Thyroid gland (tissue), 4 donors: Measurements from ENCODE around the gene ERP44. TPM values are rescaled to one million over a fixed set of nuclear protein-coding genes. Genes with fewer than 3 reads are reported as not detected.
"Not testable (repeated sequence)": the region's sequence is repeated elsewhere in the genome, so short reads cannot be mapped to it uniquely, and the experiment has no call there.

Experiments used
- DNase-seq, 2 donors: peaks; one replicate each; pipeline ENCODE4 v3.0.0-alpha.2; 2019
- H3K27ac ChIP-seq, 3 donors: fragments of 200-600 bp; sonication (generic); 1 replicate in 2 of 3; 2 replicates in 1 of 3; pipeline ENCODE4 v1.5.1; 2016 to 2019; ENCODE audit warnings: mild to moderate bottlenecking in 1 of 3, moderate library complexity in 1 of 3
- H3K27me3 ChIP-seq: fragments of 200-600 bp; sonication (generic); one replicate; pipeline ENCODE4 v1.5.1; 2019
- H3K36me3 ChIP-seq, 2 donors: fragments of 200-600 bp; sonication (generic); one replicate each; pipeline ENCODE4 v1.5.1; 2016 to 2019
- H3K4me1 ChIP-seq, 2 donors: fragments of 200-600 bp; sonication (generic); one replicate each; pipeline ENCODE4 v1.5.1; 2017 to 2019
- H3K4me3 ChIP-seq, 3 donors: fragments of 200-600 bp; sonication (generic); replicated peaks in 1 of 3; 1 replicate in 2 of 3; 2 replicates in 1 of 3; pipeline ENCODE4 v1.5.1; 2016; ENCODE audit warnings: mild to moderate bottlenecking in 1 of 3
- H3K9me3 ChIP-seq: fragments of 200-600 bp; sonication (generic); one replicate; pipeline ENCODE4 v1.5.1; 2017
- POLR2A ChIP-seq, 2 donors: fragments of 450-650 bp; IDR thresholded peaks; one replicate each; pipeline ENCODE4 v1.6.1; 2017; ENCODE audit warnings: antibody characterized with exemption in 2 of 2, mild to moderate bottlenecking in 2 of 2, moderate library complexity in 1 of 2
- WGBS, 2 donors: methylation state at CpG; one replicate each; pipeline ENCODE4 v1.1.5; 2017; 5-methylcytosine and 5-hydroxymethylcytosine counted together
- intact Hi-C: fragments of 100-400 bp; cut with DNase I; formaldehyde crosslinking; loops from one replicate; pipeline ENCODE4 v1.15.1; 2023
- total RNA-seq, 4 donors: library from RNA; depleted of rRNA; stranded (reverse); fragments of >200 nt; gene quantifications; one replicate each; pipeline ENCODE4 v1.2.3, GENCODE V29; 2016
- TF ChIP-seq, protein P1 (sequence below), 6 experiments: fragments of 200-600 bp in 3 of 6; fragments of 450-650 bp in 3 of 6; sonication (generic) in 3 of 6; IDR thresholded peaks; one replicate each; pipeline ENCODE4 v1.5.1; 2016 to 2019; ENCODE audit warnings: antibody characterized with exemption in 6 of 6, mild to moderate bottlenecking in 2 of 6, inconsistent platforms in 1 of 6, moderate library complexity in 1 of 6

Gene ERP44
- total RNA-seq, 4 donors from 2014 or later = 23.7 to 36.2 (median 29.0) TPM

DNA sequence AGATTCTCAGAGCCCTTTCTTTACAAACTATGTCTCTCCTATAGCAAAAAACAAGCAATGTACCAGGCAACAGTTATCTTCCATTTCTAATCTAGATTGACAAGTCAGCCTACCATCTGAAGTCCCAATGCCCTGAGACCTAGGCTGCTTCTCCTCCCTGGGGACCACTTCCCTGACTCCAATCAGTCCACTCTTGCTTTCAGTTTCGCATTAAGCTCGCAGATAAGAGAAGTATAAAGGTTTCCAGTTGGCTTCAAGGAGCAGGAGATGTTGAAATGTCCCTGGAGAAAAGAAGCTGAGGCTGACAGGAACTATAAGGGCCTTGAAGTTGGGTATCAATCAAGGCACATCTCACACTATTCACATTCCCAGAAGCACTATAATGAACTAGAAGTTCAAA lies 32.3 kb downstream of the ERP44 start:
- no peaks in the 10 kb centered on the region for H3K27me3 ChIP-seq
- no peak overlapping the region for H3K27ac ChIP-seq
- no peaks in the 10 kb centered on the region for H3K9me3 ChIP-seq
- intact Hi-C loops = no loop called here
- peaks cover 0 to 8% of the 10 kb centered on the region in 2 donors for H3K4me1 ChIP-seq
- TF ChIP-seq, protein P1, sequence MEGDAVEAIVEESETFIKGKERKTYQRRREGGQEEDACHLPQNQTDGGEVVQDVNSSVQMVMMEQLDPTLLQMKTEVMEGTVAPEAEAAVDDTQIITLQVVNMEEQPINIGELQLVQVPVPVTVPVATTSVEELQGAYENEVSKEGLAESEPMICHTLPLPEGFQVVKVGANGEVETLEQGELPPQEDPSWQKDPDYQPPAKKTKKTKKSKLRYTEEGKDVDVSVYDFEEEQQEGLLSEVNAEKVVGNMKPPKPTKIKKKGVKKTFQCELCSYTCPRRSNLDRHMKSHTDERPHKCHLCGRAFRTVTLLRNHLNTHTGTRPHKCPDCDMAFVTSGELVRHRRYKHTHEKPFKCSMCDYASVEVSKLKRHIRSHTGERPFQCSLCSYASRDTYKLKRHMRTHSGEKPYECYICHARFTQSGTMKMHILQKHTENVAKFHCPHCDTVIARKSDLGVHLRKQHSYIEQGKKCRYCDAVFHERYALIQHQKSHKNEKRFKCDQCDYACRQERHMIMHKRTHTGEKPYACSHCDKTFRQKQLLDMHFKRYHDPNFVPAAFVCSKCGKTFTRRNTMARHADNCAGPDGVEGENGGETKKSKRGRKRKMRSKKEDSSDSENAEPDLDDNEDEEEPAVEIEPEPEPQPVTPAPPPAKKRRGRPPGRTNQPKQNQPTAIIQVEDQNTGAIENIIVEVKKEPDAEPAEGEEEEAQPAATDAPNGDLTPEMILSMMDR (IDR thresholded peaks at IDR 0.05) = no peak
- TF ChIP-seq POLR2A (IDR thresholded peaks at IDR 0.05) = no peak
- H3K36me3 ChIP-seq = no peaks in the 10 kb centered on the region
- WGBS, 2 donors = 55 to 67% methylated on average over 2 of the region's 2 CpGs
- no peak overlapping the region for H3K4me3 ChIP-seq
- no peak for DNase-seq

DNA sequence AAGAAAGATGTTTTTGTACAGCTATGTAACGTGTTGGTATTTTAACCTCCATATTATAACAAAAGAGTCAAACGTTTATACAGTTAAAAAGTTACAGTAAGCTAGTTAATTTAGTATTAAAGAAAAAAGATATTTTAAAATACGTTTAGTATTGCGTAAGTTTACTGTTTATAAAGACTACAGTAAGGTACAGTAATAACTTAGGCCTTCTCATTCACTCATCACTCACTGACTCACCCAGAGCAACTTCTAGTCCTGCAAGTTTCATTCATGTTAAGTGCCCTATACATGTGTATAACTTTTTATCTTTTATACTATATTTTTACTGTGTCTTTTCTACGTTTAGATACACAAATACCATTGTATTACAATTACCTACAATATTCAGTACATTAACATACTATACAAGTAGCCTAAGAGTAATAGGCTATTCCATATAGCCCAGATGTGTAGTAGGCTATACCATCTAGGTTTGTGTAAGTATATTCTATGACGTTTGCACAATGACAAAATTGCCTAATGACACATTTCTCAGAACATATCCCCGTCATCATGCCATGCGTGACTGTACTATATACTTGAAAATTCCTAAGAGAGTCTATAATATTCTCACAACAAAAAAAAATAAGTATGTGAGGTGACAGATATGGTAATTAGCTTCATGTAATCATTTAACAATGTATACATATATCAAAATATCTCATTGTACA lies 33.8 kb downstream of the ERP44 start:
- H3K4me1 ChIP-seq = peaks cover 0 to 8% of the 10 kb centered on the region in 2 donors
- 90 to 93% methylated on average over 8 of the region's 8 CpGs for WGBS, 2 donors
- intact Hi-C loops = no loop called here
- no peak overlapping the region for H3K27ac ChIP-seq
- H3K4me3 ChIP-seq = no peak overlapping the region
- no peaks in the 10 kb centered on the region for H3K9me3 ChIP-seq
- DNase-seq = no peak
- no peaks in the 10 kb centered on the region for H3K27me3 ChIP-seq
- H3K36me3 ChIP-seq = no peaks in the 10 kb centered on the region
- TF ChIP-seq, protein P1 (IDR thresholded peaks at IDR 0.05) = no peak

- Histone ChIP-seq H3K27me3 (no peaks in the 10 kb centered on the region), H3K9me3 (no peaks in the 10 kb centered on the region), H3K36me3 (no peaks in the 10 kb centered on the region), H3K27ac (no peak overlapping the region), H3K4me3 (no peak overlapping the region), H3K4me1 (peaks cover 0 to 8% of the 10 kb centered on the region in 2 donors)
- intact Hi-C loops = no loop called here
- TF ChIP-seq, protein P1 (IDR thresholded peaks at IDR 0.05) = no peak
- TF ChIP-seq POLR2A (IDR thresholded peaks at IDR 0.05) = no peak
- WGBS, 2 donors = 50 to 51% methylated on average over 3 of the region's 3 CpGs
- DNase-seq = no peak
Measured at GRCh38 chr9:100063185-100063584, 35.6 kb downstream of the ERP44 start.

GRCh38 chr9:100062683-100063082 lies 36.1 kb downstream of the ERP44 start:
- H3K36me3 ChIP-seq, H3K27me3 ChIP-seq, H3K27ac ChIP-seq, H3K9me3 ChIP-seq, H3K4me1 ChIP-seq, H3K4me3 ChIP-seq, DNase-seq, intact Hi-C loops: not testable (repeated sequence)
- WGBS, 2 donors = 50 to 70% methylated on average over 1 of the region's 1 CpG

DNA sequence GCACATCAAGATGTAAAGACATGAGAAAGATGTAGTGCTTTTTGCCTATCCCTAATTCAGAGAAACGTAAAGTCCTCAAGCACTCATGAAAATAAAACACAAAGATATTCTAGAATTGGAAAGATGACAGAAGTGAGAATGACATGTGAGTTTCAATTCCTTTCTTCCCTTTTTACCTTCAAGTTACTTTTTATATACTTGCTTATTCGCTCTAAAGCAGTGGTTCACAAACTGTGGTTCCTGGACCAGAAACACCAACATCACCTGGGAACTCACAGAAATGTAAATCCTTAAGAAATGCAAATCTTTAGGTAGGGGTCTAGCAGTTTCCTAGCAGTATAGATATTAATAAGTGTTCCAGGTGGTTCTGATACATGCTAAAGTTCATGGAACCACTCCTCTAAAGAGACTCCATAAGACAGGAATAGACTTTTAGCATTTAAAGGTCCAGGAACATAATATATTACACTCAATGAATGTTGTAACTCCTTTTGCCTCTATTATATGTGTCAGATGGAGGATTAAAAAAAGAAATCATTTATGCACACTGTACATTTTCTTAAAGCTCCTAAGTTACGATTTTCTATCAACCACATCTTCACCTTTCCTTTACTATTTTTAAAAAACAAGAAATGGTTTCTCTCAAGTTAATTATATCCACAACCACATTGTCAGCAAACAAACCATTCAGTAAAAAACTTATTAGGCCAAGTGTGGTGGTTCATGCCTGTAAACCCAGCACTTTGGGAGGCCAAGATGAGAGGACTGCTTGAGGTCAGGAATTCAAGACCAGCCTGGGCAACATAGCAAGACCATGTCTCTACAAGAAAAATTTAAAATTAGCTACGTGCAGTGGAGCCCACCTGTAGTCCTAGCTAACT lies 39.9 kb downstream of the ERP44 start:
- H3K27me3 ChIP-seq = no peaks in the 10 kb centered on the region
- intact Hi-C loops = no loop called here
- H3K4me1 ChIP-seq = no peaks in the 10 kb centered on the region
- DNase-seq = no peak
- H3K9me3 ChIP-seq = no peaks in the 10 kb centered on the region
- no peak overlapping the region for H3K27ac ChIP-seq
- no peaks in the 10 kb centered on the region for H3K36me3 ChIP-seq
- TF ChIP-seq, protein P1 (IDR thresholded peaks at IDR 0.05) = no peak
- no peak for TF ChIP-seq POLR2A (IDR thresholded peaks at IDR 0.05)
- no peak overlapping the region for H3K4me3 ChIP-seq
- 94 to 95% methylated on average over 4 of the region's 4 CpGs for whole genome bisulfite sequencing, 2 donors
